ENCODE results near the gene LGR5. TPM values are rescaled to one million over a fixed set of nuclear protein-coding genes. Genes with fewer than 3 reads are reported as not detected.
"Not testable (repeated sequence)": the region's sequence is repeated elsewhere in the genome, so short reads cannot be mapped to it uniquely, and the experiment has no call there.

LGR5 gene
- total RNA-seq, 2 experiments from 2014 or later = not detected

GRCh38 chr12:71536939-71537622 lies 97.5 kb downstream of the LGR5 start:
- Mint-ChIP-seq H3K27ac (no peak overlapping the region), H3K9me3 (ENCODE audit: insufficient read depth) (no peaks in the 10 kb centered on the region), H3K36me3 (ENCODE audit: low read depth) (no peaks in the 10 kb centered on the region), H3K4me3 (no peak overlapping the region), H3K4me1 (ENCODE audit: low read depth) (no peaks in the 10 kb centered on the region), H3K27me3 (ENCODE audit: low read depth) (no peaks in the 10 kb centered on the region)
- CTCF ChIA-PET = no interaction called here
- POLR2A ChIA-PET = no interaction called here
- ATAC-seq = no peak
- no peak for DNase-seq

GRCh38 chr12:71538807-71539206 lies 99.2 kb downstream of the LGR5 start:
- ATAC-seq (no peak), DNase-seq (no peak)
- ChIA-PET POLR2A (no interaction called here), CTCF (no interaction called here)
- H3K4me1 Mint-ChIP-seq (ENCODE audit: low read depth) = no peaks in the 10 kb centered on the region
- no peaks in the 10 kb centered on the region for H3K27me3 Mint-ChIP-seq (ENCODE audit: low read depth)
- no peak overlapping the region for H3K27ac Mint-ChIP-seq
- H3K36me3 Mint-ChIP-seq (ENCODE audit: low read depth) = no peaks in the 10 kb centered on the region
- H3K4me3 Mint-ChIP-seq = no peak overlapping the region
- H3K9me3 Mint-ChIP-seq (ENCODE audit: insufficient read depth) = no peaks in the 10 kb centered on the region

- Mint-ChIP-seq H3K27me3 (ENCODE audit: low read depth) (no peaks in the 10 kb centered on the region), H3K4me1 (ENCODE audit: low read depth) (no peaks in the 10 kb centered on the region), H3K27ac (no peak overlapping the region), H3K36me3 (ENCODE audit: low read depth) (no peaks in the 10 kb centered on the region), H3K4me3 (no peak overlapping the region), H3K9me3 (ENCODE audit: insufficient read depth) (no peaks in the 10 kb centered on the region)
- ATAC-seq (no peak), DNase-seq (no peak)
- POLR2A ChIA-PET = interaction anchor here (0.6 kb wide), 1 partner anchor 460 kb away, joined by 3 read pairs; no protein-coding TSS in a partner anchor
- CTCF ChIA-PET = no interaction called here
Observed at GRCh38 chr12:71541583-71541982, 102.0 kb downstream of the LGR5 start.

- no peaks in the 10 kb centered on the region for H3K27me3 Mint-ChIP-seq (ENCODE audit: low read depth)
- H3K9me3 Mint-ChIP-seq (ENCODE audit: insufficient read depth) = no peaks in the 10 kb centered on the region
- H3K36me3 Mint-ChIP-seq (ENCODE audit: low read depth) = no peaks in the 10 kb centered on the region
- DNase-seq (no peak), ATAC-seq (no peak)
- no peak overlapping the region for H3K27ac Mint-ChIP-seq
- CTCF ChIA-PET = no interaction called here
- H3K4me1 Mint-ChIP-seq (ENCODE audit: low read depth) = no peaks in the 10 kb centered on the region
- no peak overlapping the region for H3K4me3 Mint-ChIP-seq
- POLR2A ChIA-PET = no interaction called here
Observed at GRCh38 chr12:71546322-71546861, 106.8 kb downstream of the LGR5 start.

DNA sequence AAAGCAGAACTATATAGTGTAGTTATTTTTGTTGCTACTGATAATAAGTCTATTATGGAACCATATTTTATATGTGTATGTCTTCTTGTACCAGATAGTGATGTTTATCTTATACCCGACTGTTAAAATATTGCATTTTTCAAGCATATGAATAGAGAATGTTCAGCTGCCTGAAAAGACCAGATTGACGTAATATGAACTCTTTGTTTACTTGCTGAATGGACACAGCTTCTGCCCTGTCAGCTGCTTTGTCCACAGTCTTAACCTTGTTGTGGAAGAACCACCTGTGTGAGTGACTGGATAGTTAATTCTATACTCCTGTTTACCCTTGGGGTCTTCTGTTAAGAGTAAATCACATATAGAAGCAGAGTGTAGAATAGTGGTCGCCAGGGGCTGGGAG lies 109.3 kb downstream of the LGR5 start:
- DNase-seq = no peak
- CTCF ChIA-PET = interaction anchor here (2.1 kb wide), 1 partner anchor 133 kb away, joined by 5 read pairs; no protein-coding TSS in a partner anchor
- no peak overlapping the region for H3K4me3 Mint-ChIP-seq
- no peaks in the 10 kb centered on the region for H3K36me3 Mint-ChIP-seq (ENCODE audit: low read depth)
- H3K4me1 Mint-ChIP-seq (ENCODE audit: low read depth) = no peaks in the 10 kb centered on the region
- no peaks in the 10 kb centered on the region for H3K9me3 Mint-ChIP-seq (ENCODE audit: insufficient read depth)
- H3K27ac Mint-ChIP-seq = no peak overlapping the region
- POLR2A ChIA-PET = no interaction called here
- H3K27me3 Mint-ChIP-seq (ENCODE audit: low read depth) = no peaks in the 10 kb centered on the region
- no peak for ATAC-seq

DNA sequence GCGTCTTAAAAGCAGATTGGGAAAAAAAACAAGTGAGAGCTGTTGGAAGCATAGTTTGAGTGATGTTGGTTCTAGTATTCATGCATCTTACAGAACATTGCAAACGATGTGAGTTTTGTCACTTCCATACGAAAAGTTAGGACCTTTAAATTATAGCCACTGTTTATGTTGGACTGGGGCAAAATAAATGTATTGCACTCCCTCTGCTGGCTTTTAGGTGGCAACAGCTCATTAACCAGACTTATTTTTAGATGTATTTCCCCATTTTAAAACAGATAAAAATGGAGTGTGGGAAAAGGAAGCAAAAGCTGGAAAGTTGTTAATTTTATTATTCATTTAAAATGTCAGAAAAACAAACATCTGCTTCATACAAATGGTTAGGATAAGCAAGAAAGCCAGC lies 111.9 kb downstream of the LGR5 start:
- Mint-ChIP-seq H3K27me3 (ENCODE audit: low read depth) (no peaks in the 10 kb centered on the region), H3K4me1 (ENCODE audit: low read depth) (no peaks in the 10 kb centered on the region), H3K27ac (no peak overlapping the region), H3K36me3 (ENCODE audit: low read depth) (no peaks in the 10 kb centered on the region), H3K4me3 (no peak overlapping the region), H3K9me3 (ENCODE audit: insufficient read depth) (no peaks in the 10 kb centered on the region)
- no peak for DNase-seq
- ChIA-PET POLR2A (no interaction called here), CTCF (interaction anchor here (0.8 to 1.5 kb wide), 4 partner anchors 9 to 136 kb away, joined by 3 to 9 read pairs (median 3); no protein-coding TSS in a partner anchor)
- ATAC-seq = no peak

- H3K4me3 Mint-ChIP-seq = no peak overlapping the region
- H3K36me3 Mint-ChIP-seq (ENCODE audit: low read depth) = no peaks in the 10 kb centered on the region
- H3K4me1 Mint-ChIP-seq (ENCODE audit: low read depth) = no peaks in the 10 kb centered on the region
- no peaks in the 10 kb centered on the region for H3K9me3 Mint-ChIP-seq (ENCODE audit: insufficient read depth)
- H3K27me3 Mint-ChIP-seq (ENCODE audit: low read depth) = no peaks in the 10 kb centered on the region
- ChIA-PET CTCF (no interaction called here), POLR2A (no interaction called here)
- no peak overlapping the region for H3K27ac Mint-ChIP-seq
- no peak for ATAC-seq
- no peak for DNase-seq
Observed at GRCh38 chr12:71552728-71553501, 113.3 kb downstream of the LGR5 start.

GRCh38 chr12:71555191-71555590 lies 115.6 kb downstream of the LGR5 start:
- Mint-ChIP-seq H3K27me3 (ENCODE audit: low read depth) (no peaks in the 10 kb centered on the region), H3K9me3 (ENCODE audit: insufficient read depth) (no peaks in the 10 kb centered on the region), H3K4me3 (no peak overlapping the region), H3K4me1 (ENCODE audit: low read depth) (no peaks in the 10 kb centered on the region), H3K36me3 (ENCODE audit: low read depth) (no peaks in the 10 kb centered on the region), H3K27ac (no peak overlapping the region)
- no peak for ATAC-seq
- CTCF ChIA-PET = no interaction called here
- POLR2A ChIA-PET = no interaction called here
- DNase-seq = no peak

DNA sequence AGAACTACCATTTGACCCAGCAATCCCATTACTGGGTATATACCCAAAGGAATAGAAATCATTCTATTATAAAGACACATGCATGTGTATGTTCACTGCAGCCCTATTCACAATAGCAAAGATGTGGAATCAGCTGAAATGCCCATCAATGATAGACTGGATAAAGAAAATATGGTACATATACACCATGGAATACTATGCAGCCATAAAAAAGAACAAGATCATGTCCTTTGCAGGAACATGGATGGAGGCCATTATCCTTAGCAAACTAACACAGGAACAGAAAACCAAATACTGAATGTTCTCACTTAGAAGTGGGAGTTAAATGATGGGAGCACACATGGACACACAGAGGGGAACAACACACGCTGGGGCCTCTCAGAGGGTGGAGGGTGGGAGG lies 116.2 kb downstream of the LGR5 start:
- POLR2A ChIA-PET; H3K4me1 Mint-ChIP-seq (ENCODE audit: low read depth); H3K27ac Mint-ChIP-seq; H3K4me3 Mint-ChIP-seq; H3K36me3 Mint-ChIP-seq (ENCODE audit: low read depth); CTCF ChIA-PET; H3K27me3 Mint-ChIP-seq (ENCODE audit: low read depth); H3K9me3 Mint-ChIP-seq (ENCODE audit: insufficient read depth); DNase-seq; ATAC-seq: not testable (repeated sequence)

DNA sequence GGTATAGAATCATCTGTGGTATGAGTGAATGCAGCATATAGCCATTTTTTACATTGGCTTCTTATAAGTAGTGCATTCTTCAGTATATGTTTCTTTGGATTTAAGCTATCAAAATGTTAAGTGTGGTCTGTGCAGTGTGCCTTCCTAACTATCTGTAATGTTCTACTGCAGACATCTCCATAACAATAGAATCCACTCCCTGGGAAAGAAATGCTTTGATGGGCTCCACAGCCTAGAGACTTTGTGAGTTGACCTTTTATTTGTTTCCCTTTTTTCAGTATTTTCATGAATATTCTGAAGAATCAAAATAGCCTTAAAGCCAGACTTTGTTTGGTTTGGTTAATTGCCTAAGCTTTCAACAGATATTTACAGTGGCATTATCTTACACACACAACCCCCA lies 116.8 kb downstream of the LGR5 start:
- Mint-ChIP-seq H3K27me3 (ENCODE audit: low read depth) (no peaks in the 10 kb centered on the region), H3K27ac (no peak overlapping the region), H3K4me3 (no peak overlapping the region), H3K9me3 (ENCODE audit: insufficient read depth) (no peaks in the 10 kb centered on the region), H3K36me3 (ENCODE audit: low read depth) (no peaks in the 10 kb centered on the region), H3K4me1 (ENCODE audit: low read depth) (no peaks in the 10 kb centered on the region)
- CTCF ChIA-PET = no interaction called here
- ATAC-seq = no peak
- no peak for DNase-seq
- POLR2A ChIA-PET = no interaction called here

- POLR2A ChIA-PET = no interaction called here
- ATAC-seq (no peak), DNase-seq (no peak)
- CTCF ChIA-PET = no interaction called here
- H3K27me3 Mint-ChIP-seq (ENCODE audit: low read depth) = no peaks in the 10 kb centered on the region
- no peaks in the 10 kb centered on the region for H3K9me3 Mint-ChIP-seq (ENCODE audit: insufficient read depth)
- no peak overlapping the region for H3K27ac Mint-ChIP-seq
- H3K36me3 Mint-ChIP-seq (ENCODE audit: low read depth) = no peaks in the 10 kb centered on the region
- H3K4me1 Mint-ChIP-seq (ENCODE audit: low read depth) = no peaks in the 10 kb centered on the region
- H3K4me3 Mint-ChIP-seq = no peak overlapping the region
Observed at GRCh38 chr12:71556875-71557274, 117.3 kb downstream of the LGR5 start.

DNA sequence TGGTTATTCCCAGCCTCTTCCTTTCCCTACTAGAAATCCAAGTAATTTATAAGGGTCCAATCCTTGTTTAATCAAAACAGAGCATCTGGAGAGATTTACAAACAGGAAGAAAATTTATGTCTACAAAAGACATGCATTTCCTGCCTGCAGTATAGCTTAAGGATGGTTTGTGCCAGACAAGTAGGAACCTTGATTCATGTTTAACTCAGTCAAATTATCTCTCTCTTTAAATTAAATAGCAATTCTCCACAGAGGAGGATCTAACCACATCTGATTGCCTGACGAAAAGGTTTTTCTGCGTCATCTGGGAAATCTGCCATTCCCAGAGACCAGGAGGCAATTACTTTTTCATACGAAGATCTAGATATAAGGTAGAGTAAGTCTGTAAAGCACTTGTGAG lies 118.8 kb downstream of the LGR5 start:
- DNase-seq (no peak), ATAC-seq (no peak)
- CTCF ChIA-PET = no interaction called here
- H3K36me3 Mint-ChIP-seq (ENCODE audit: low read depth) = no peaks in the 10 kb centered on the region
- no peaks in the 10 kb centered on the region for H3K4me1 Mint-ChIP-seq (ENCODE audit: low read depth)
- POLR2A ChIA-PET = no interaction called here
- H3K9me3 Mint-ChIP-seq (ENCODE audit: insufficient read depth) = no peaks in the 10 kb centered on the region
- no peak overlapping the region for H3K27ac Mint-ChIP-seq
- H3K27me3 Mint-ChIP-seq (ENCODE audit: low read depth) = no peaks in the 10 kb centered on the region
- H3K4me3 Mint-ChIP-seq = no peak overlapping the region

All from activated CD8-positive, alpha-beta T cell treated with anti-CD3 and anti-CD28 coated beads, Interleukin-2, amount 10 ng/mL, durations not matched to agents 7 days and 5 days (primary cell).